Kidney tubule cell (primary cell): ENCODE results near the gene MRGPRE.

Experiments used
- DNase-seq: peaks from one replicate; pipeline ENCODE4 v3.0.0-alpha.2; 2018; ENCODE audit warnings: low spot score

Gene MRGPRE

DNA sequence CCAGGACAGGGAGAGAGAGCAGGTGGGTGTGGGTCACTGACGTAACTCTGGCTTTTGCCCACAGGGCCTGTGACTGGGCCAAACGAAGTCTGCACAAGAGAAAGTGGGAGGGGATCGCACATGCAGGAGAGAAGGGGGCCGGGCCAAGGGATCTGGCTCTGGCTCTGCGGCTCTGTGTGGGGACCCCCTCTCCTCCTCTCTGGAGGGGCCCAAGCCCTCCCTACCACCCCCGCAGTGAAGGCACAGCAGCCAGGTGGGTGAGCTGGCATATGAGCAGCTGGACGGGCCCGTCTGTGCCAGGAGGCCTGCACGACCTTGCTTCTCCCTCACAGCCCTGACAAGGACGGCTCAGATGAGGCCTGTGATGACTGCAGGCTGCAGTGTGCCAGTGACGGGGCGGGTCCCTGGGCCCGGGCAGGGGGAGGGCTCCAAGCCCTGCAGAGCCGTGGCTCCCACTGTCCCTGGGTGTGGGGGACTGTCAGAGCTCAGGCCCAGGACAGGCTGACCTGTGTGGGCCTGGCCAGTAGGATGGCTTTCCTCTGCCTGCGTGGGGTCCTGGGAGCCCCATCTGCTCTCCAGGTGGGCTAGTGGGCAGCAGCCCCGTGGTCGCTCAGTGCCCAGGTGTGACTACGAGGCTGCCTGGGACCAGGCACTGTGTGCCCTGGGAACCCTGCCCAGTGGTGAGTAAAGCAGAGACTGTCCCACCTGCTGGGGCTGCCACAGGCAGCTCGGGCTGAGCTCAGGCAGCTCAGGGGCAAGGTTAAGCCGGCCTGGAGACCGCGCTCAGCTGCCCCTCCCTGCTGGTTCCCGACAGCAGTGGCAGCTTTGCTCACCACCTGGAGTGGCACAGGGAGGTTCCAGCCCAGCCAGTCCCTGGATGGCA, 35.8 kb downstream of the MRGPRE start:
- no peak for DNase-seq

DNA sequence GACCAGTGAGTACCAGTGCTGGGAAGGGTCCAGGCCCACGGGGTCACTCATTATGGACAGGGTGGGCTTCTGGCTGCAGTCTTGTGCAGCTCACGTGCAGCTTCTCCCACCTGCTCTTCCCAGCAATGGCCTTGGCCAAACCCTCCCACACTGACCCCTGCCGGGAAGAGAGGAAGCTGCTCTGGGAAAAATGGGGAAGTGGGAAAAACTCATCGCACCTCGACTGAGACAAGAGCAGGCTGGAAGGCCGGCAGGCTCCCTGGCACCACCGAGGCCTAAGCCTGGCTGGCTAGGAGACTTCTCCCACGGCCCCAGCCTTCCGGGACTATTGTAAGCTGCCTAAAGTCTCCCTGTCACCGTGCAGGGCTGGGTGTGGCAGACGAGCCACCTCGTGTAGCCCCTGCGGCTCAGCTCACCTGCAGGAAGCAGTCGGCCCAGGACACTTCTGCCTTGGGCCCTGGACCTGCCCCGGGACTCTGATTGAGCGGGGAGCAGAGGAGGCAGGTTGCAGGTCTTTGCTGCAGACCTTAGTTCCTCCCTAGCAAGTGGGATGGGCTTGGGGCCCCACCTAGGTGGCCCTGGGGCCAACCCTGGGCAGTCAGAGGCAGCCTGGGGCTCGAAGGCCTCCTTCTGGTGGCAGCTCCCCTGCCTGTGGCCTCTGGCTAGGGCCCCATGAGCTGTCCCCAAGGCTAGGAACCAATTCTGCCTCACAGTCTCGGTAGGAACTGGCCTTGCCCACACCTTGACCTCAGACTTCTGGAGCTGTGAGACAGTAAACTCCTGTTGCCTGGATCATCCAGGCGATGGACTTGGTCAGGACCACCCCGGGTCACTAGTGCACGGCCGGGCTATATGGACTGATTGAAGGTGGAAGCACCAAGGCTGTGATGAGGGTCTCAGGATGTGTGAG, 36.7 kb downstream of the MRGPRE start:
- peak; percentile 8 for DNase-seq

DNA sequence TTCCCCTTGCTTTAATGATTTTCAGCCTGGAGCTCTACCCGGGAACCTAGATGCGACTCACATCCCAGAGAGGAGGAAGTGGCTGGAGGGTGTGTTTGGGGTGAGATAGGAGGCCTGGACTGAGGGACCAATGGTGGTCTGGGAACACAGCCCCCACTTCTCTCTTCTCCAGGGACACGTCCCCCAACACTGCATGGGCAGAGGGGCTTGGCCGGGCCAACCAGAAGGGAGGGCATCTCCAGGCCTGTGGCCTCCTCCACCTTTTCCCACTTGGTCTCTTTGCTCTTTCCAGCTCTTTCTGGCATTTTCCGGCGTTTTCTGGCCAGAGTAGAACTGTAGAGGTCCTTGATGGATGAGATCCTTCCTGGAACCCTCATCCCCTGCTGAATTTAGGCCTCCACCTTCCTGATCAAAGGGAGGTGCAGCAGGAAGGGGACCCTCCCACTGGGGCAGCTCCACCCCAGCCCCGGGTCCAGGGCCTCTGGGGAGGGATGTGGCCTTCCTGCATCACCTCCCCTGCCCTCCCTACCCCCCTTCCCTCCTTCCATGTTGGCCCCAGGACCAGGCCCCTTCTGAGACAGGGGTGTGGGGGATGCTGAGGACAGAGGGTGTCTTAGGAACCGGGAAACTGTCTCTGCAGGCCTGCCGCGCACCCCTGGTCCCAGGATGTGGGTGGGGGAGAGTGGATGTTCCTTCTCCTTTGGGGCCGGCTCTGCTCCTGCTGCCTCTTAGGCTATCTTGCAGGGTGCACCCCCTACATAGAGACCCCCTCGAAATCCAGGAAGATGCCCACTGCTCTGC, 38.0 kb downstream of the MRGPRE start:
- no peak for DNase-seq

DNA sequence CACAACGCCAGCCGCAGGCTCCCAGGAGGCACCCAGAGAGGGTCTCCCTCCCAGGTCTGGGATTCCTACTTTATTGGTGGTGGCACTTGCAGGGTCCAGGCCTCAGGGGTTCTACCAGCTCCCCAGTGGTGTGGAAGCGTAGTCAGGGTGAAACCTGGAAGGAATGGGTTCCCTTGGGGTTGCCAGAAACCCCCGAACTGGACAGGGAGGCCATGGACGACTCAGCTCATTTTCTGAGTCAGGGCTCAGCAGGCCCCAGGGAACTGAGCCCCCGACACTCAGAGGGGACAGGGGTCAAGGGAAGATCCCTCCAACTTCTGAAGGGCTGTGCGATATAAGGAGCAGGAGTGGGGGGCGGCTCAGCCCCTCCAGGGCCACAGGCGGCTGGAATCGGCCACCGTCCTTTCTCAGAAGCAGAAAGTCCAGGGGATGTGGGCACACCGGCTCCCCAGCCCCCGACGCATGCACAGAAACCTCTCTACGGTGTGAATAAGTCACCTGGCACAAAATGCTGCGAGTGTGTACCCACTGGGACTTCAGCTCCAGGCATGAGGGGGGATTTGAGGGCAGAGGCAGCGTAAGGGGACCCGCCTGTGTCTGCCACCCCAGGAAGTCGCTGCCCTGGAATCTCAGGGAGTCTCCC, 38.7 kb downstream of the MRGPRE start:
- no peak for DNase-seq

DNA sequence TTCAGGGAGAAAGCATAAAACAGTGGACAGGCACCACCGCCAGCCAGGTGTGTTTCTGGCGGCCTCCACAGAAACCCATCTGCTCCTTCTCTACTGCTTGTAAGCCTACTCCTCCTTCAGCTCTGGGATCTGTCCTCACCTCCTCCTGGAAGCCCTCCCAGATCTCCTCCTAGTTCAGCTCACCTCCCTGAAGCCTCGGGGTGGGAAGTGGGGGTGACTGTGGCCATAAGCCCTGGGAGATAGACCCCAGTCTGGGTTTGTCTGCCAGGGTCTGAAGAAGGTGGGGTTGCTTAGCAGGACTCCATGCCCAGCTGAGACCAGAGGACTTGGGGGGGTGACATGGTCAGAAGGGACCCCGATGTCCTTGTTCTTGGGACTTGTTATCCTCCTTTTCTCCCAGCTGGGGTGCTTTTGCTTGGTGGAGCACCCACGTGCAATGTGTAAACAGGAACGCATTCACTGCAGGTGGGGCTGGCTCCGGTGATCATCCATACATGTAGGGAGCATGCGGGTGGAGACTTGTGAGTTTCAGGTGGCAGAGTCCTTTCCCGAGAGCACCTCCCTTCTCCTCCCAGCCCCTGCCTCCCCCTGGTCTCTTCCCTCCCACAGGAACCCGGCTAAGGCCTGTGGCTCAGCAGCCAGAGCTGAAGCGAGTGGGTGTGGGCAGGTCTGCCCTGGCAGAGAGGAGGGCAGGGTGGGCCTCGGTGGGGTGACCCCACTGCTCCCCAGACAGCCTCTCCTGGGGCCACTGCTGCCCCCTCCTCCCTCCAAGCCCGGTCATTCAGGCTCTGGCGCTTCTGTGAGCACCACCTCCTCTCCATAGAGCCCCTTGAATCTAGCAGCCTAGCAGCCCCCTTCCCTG, 39.5 kb downstream of the MRGPRE start:
- DNase-seq = no peak

DNA sequence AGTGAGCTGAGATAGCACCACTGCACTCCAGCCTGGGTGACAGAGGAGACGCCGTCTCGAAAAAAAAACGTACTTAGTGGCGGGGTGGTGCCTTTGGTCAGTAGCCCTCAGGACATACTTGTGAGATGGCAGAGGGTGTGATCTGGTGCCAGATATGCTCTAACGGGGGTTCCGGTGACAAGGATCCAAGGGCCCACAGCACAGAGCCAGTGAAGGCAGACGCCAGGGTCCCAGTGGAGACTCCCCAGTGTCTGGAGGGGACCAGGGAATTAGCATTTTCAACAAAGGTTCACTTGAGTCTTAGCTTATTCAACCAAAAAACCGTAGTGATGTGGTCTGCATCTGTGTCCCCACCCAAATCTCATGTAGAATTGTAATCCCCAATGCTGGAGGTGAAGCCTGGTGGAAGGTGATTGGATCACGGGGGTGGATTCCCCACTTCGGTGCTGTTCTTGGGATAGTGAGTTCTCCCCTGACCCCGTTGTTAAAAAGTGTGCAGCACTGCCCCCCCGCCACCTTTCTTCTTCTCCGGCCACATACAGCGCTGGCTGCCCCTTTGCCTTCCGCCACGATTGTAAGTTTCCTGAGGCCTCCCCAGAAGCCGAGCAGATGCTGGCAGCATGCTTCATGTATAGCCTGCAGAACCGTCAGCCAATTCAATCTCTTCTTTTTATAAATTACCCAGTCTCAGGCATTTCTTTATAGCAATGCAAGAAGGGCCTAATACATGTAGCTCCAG, 40.5 kb downstream of the MRGPRE start:
- no peak for DNase-seq

DNA sequence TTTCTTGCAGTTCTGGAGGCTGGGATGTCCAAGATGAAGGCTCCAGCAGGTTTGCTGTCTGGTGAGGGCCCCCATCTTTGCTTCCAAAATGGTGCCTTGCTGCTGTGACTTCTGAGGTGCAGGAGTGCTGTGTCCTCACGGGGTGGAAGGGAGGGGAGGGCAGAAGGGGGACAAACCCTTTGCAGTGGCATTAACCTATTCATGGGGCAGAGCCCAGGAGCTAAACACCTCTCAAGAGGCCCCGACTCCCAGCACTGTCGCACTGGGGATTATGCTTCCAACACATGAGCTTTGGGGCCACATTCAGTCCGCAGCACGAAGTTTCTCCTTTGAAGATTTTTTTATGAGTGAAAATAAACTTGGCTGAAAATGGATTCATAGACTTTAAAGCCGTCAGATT, 41.6 kb downstream of the MRGPRE start:
- DNase-seq = no peak

DNA sequence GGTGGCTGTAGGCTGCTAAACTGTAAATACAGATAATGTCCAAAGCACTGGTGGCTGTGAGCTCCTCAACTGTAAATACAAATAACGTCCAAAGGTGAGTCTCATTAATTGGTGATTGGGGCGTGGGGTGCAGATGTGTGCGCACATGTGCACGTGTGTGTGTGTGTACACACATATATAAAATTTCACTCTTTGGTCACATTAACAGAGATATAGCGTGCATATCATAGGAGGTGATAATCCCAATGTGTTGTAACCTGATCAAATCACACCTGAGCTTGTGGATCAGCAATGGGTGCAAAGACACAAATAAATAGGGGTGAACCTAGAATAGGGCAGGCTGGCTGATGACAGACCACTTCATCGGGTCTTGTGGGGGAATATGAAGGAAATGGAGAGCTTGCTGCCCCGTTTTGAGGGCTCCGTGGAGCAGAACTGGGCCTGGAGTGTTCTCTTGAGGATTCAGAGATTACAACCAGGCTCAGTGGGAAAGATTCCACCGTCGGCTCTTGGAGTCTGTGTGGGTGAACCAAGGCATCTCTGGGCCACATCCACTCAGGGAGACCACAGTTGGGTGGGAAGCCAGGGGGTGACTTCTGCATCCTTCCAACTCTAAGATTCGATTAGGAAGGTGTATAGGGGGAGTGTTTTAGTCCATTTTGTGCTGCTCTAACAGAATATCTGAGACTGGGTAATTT, 42.2 kb downstream of the MRGPRE start:
- no peak for DNase-seq

DNA sequence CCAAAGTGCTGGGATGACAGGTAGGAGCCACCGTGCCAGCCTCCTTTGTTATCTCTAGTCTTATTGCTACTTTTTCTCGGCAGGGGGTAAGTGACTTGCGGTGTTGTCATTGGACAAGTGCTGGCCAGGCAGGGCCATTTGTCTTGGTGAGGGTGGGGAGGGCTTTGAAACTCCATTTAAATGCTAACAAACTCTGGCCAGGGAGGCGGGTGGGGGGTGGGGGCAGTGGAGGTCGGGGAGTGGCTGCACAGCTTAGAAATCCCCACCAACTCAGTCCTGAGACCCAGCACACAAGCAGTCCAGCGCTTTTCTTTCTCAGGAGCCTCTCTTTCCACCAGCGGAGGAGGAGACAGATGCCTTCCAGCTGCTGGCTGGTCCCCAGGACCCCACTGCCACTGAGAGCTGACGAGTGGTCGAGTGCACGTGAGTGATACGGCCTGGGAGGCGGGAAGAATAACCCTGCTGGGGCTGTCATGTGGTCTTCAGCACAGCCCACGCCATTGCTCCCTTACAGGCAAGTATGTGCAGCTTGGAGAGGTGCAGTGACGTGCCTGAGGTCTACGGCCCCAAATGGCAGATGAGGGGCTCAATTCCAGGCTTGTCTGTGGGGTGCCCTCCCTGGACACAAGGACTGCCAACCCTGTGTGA, 42.9 kb downstream of the MRGPRE start:
- no peak for DNase-seq

DNA sequence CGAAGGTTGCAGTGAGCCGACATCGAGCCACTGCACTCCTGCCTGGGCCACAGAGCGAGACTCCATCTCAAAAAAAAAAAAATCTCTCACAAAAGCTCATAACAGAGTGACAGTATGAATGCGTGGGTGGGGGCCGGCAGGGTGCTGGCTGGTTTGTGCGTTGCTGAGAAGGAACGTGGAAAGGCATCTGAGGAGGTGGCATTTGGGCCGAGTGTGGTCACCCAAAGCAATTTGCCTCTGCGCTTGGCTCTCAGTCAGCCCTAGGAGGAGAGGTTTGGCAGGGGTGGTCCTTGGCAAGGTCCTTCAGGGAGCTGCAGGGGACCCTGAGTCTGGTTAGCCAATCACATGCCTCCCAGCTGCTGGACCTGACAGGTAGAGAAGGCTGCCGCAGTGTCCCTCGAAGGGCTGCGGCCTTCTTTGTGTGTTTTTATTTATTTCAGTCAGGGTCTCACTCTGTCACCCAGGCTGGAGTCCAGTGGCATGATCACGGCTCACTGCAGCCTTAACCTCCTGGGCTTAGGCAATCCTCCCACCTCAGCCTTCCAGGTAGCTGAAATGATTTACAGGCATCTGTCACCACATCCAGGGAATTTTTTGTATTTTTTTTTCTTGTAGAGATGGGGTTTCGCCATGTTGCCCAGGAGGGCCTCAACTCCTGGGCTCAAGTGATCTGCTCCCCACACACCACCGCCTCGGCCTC, 43.6 kb downstream of the MRGPRE start:
- no peak for DNase-seq

DNA sequence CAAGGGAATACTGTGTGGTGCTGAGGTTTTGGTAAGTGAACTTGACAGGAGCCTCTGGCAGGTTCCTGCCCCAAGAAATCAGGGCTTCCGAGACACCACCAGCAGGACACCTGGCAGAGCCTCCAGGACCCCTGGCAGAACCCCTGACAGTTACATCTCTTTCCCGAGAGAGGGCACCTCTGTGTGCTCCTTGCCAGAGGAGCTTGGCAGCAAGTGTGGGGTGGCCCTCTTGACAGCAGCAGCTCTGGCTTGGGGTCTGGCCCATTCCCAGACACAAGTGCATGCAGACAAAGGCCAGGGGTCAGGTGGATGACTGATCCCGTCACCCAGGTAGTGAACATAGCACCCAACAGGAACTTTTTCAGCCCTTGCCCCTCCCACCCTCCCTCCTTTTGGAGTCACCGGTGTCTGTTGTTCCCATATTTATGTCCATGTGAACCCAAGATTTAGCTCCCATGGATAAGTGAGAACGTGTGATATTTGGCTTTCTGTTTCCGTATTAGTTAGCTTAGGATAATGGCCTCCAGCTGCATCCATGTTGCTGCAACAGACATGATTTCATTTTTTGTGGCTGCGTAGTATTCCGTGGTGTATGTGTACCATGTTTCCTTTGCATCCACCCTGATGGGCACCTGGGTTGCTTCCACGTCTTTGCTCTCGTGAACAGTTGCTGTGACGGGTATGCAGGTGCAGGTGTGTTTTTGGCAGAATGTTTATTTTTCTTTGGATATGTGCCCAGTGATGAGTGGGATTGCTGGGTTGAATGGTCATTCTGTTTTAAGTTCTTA, 45.9 kb downstream of the MRGPRE start:
- DNase-seq = no peak

DNA sequence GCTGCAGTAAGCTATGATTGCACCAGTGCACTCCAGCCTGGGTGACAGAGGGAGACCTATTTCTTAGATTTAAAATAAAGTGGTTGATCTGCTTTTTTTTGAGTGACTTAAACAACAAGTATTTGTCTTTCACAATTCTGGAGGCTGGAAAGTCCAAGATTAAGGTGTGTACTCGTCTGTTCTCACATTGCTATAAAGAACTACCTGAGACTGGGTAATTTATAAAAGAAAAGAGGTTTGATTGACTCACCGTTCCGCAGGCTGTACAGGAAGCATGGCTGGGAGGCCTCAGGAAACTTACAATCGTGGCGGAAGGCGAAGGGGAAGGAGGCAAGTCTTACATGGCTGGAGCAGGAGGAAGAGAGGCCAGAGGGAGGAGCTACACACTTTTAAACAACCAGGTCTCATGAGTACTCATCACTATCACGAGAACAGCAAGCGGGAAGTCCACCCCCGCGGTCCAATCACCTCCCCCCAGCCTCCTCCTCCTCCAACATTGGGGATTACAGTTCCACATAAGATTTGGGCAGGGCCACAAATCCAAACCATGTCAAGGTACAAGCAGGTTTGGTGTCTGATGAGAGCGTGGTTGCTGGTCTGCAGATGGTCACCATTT, 47.4 kb downstream of the MRGPRE start:
- DNase-seq = no peak

DNA sequence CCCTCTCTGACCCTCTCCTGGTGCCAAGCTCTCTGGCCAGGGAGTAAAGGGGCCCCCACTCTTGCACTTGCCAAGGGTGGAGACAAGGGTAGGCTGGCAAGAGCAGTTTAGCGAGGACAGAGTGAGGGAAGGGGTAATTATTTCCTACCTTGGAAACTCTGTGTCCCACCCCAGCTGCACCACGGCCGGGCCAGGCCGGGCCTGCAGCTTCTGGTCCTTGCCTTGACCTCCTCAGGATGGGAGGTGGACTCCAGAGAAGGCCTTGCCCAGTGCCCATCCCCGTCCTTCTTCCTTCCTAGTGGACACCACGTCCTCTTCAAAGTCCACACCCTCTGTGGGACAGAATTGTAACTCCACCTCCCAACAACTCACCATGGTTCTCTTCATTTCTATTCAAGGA, 48.7 kb downstream of the MRGPRE start:
- DNase-seq = no peak

DNA sequence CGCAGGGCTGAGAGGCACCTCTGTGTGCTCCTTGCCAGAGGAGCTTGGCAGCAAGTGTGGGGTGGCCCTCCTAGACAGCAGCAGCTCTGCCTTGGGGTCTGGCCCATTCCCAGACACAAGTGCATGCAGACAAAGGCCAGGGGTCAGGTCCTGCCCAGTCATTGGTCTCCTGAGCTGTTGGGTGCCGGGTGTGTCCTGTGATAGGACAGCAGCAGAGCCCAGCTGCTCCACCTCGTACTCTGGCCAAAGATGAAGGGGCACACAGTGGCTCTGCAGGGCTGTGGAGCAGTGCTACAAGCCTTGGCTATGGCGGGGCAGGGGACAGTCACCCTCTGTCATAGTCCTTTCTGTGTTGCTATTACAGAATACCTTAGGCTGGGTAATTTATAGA, 49.8 kb downstream of the MRGPRE start:
- DNase-seq = no peak

DNA sequence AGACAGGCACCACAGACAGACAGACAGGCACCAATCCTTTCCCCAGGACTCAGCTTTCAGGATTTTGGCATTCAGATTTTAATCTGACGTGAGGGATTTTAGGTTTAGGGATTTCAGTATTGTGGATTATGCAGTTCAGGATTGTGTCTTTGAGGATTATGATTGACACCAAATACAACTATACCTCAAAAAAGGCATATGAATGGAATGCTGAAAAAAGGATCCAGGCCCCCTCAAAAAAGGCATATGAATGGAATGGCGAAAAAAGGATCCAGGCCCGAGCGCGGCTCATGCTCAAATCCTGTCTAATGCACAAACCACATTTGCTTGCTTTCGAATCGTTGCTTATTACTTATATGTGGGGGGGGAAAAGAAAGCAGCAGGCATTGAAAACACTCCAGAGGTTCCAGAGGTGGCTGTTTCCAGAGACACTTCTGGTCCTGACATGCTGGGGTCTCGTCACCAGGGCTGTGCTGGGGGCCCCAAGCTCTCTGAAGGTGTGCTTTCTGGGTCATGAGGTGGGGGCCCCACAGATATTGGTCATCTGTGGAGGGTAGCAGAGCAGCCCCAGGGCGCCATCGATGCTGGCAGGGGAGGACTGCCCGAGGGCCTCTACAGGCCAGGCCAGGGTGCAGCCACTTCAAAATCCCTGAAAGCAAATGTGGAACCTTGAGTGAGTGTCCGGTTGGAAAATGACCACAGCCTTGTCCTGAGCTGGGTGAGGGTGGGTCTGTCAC, 50.3 kb downstream of the MRGPRE start:
- DNase-seq = no peak

DNA sequence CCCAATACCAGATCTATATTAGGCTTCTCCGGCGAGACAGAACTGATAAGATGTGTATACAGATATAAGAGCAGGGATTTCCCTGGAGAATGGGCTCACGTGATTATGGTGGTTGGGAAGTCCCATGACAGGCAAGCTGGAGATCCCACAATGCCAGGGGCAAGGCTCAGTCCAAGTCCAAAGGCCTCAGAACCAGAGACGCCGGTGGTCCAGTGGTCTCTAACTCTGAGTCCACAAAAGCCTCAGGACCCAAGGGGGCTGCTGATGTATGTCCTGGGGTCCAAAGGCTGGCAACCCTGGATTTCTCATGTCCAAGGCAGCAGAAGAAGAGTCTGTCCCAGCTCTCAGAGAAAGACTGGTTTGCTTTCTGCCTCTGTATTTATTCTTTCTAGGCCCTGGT, 51.3 kb downstream of the MRGPRE start:
- DNase-seq = no peak
